ENCODE measurements around the gene RPS25.
A peak's percentile ranks its signal among the peaks of the same experiment; 100 is the strongest.
"Not testable (repeated sequence)": the region's sequence is repeated elsewhere in the genome, so short reads cannot be mapped to it uniquely, and the experiment has no call there.

Gene RPS25

DNA sequence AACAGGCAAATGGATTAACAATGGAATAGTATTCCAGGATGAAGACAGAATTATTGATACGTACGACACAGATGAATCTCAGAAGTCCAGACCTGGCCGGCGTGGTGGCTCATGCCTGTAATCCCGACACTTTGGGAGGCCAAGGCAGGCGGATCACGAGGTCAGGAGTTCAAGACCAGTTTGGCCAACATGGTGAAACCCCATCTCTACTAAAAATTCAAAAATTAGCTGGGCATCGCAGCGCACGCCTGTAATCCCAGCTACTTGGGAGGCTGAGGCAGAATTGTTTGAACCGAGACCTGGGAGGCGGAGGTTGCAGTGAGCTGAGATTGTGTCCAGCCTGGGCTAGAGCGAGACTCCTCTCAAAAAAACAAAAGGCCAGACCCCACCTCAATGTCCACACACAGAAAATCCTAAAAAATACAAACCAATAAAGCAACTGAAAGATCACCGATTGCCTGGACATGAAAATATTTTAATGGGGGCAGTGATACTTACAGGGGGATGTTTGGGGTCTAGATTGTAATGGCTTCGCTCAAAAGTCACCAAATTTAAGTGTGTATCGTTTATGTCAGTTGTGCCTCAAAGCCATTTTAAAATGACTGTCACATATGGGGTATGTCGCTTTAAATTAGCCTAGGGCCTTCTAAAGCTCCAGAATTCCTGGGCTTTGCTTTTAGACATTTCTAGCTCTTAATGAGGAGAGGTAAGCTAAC, 3.8 kb downstream of the RPS25 start:
- no peak for DNase-seq

DNA sequence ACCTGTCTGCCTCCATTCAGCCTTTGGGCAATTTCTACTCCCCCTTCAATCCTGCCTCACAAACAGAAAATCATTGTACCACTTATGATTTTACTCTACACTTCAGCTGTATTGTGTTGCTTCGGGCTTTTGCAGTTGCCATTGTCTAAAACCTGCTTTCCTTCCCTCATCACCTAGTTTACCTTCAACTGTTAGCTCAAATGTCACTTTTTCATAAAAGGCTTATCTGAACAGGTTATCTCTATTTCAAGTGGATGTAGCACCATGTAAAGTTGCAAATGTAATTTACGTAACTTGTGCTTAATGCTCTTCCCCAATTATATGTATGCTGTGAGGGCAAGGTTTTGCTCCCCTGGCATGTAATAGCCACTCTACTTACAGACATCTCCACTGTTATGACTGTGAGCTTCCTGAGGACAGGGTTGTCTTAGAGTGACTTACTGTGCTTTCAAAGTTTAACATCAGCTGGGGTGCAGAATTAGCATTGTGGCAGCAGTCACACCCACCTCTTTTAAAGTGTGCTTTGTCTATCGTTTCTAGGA, 5.4 kb downstream of the RPS25 start:
- DNase-seq, result no peak

DNA sequence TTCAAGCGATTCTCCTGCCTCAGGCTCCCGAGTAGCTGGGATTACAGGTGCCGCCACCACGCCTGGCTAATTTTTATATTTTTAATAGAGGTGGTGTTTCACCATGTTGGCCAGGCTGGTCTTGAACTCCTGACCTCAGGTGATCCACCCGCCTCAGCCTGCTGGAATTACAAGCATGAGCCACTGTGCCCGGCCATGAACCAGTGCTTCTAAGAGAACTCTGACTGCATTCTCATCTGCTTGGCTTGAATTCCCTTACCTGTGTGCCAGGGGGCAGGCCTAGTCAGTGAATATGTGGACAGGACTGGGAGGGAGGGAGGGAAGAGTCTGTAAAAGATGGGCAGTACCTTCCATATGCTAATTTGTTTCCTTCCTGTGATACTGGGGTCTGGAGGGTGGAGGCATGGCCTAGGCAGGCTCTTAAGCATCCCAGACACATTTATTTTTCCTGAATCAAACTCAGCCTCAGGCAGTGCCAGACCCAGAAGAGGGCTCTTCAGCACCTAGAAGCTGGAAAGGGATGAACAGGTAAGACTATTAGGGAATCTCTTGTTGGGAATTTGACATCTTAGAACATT, 6.6 kb downstream of the RPS25 start:
- DNase-seq, result no peak

DNA sequence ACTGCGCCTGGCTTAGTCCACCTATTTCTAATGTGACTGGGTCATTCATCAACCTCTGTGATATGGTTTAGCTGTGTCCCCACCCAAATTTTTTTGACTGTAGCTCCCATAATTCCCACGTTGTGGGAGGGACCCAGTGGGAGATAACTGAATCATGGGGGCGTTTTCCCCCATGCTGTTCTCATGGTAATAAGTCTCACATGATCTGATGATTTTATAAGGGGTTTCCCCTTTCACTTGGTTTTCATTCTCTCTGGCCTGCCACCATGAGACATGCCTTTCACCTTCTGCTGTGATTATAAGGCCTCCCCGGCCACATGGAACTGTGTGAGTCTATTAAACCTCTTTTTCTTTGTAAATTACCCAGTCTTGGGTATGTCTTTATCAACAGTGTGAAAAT, 11.5 kb downstream of the RPS25 start:
- DNase-seq, result no peak

DNA sequence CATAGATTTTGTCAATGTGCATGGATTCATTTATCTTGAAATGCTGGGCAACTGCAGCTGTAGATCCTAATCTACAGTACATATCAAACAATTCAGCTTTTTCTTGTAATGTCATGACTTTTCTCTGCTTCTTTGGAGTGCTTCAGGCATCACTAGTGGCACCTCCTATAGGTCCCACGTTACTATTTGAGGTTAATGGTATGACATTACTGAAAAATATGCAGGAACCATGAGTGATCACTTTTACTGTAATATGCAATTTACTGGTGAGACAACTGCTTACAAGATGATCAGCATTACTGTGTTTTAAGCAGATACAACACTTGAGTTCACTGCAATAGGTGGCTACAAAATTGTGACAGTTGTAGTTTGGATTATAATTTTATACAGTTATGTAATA, 17.2 kb downstream of the RPS25 start:
- no peak for DNase-seq

DNA sequence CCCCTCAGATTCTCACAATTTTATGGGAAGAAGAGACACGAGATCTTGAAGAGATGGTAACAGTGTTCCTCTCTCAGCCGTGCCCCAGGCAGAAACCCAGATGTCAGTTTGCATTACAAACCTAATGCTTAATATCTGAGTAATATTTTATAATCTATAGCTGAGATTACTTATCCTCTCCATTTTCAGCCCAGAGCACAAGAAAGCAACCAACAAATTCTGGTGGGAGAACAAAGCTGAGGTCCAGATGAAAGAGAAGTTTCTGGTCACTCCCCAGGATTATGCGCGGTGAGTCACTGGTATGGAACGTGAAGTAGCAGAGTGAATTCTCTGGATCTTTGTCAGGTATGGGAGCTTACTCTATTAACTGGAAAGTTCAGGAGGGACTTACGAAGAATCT, 19.3 kb downstream of the RPS25 start:
- no peak for DNase-seq

DNA sequence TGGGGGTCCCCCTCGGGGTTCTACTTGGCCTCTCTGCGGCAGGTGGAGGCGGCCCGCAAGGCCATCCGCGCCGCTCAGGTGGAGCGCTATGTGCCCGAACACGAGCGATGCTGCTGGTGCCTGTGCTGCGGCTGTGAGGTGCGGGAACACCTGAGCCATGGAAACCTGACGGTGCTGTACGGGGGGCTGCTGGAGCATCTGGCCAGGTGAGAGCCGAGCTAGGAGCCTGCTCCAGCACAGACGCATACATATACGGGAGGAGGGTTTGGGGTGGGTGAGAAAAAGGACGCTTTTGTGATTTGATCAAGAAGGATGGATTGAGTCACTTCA, 19.8 kb downstream of the RPS25 start:
- no peak for DNase-seq

DNA sequence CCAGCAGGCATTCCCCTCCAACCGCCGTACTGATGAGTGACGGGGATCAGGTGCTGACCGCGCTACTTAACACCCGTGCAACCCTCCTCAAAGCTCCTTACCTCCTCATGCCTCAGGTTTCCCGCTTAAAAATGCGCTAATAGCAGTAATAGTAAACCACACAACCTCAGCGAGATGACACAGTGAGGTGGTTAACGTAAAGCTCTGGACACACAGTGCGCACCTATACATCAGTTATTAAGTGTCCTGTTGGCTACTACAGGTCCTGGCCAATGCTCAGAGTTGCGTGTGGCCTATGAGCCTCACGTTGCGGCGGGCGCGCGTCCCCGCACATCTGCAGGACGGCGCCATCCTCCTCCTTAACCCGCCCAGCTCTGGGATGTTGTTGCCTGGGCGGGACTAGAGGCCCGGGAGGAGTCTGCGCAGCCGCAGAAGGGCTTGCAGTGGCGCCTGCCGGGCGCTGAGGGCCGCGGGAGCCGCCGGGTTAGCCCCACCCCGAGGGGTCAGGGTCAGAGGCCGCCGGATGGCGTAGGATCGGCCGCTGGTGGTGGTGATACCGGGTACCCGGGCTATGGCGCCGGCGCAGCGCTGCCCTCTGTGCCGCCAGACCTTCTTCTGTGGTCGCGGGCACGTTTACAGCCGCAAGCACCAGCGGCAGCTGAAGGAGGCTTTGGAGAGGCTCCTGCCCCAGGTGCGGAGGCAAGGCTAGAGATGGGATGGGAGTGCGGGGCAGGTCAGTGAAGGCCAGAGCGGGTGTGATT, 20.3 kb downstream of the RPS25 start, which contains the start of gene CENATAC:
CENATAC (plus strand) TSS at position 512 of the 761 bp plus-strand sequence; CDS start at position 572, 60 bp downstream.
- peak; percentile 93 for DNase-seq

DNA sequence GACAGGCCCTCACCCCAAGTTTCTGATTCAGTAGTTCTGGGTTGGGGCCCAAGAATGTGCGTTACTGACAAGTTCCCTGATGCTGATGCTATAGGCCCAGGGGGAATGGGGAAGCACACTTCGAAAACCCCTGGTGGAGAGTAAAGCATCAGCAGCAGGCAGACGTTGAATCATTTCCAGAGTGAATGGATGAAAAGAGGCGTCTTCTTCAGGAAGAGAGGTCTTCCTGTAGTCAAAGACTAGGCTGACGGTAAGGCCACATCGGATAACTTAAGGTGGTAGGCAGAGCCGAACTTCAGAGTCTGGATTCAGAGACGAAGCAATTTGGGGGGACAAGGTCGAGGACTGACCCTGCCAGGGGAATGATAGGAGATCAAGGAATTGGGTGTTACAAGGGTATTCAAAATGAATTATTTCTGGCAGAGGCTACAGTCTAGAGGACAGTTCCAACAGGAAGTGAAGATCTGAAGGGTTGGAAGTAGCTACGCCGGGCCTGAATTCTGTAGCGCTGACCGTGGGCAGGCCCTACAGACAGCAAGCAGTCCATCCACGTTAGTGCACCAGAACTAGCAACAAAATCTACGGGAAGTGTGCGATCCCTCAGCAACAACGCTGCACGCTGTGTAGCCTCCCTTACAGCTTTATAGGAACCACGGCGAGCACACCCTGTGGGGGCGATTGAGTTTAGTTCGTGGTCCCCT, 21.1 kb downstream of the RPS25 start:
- no peak for DNase-seq

DNA sequence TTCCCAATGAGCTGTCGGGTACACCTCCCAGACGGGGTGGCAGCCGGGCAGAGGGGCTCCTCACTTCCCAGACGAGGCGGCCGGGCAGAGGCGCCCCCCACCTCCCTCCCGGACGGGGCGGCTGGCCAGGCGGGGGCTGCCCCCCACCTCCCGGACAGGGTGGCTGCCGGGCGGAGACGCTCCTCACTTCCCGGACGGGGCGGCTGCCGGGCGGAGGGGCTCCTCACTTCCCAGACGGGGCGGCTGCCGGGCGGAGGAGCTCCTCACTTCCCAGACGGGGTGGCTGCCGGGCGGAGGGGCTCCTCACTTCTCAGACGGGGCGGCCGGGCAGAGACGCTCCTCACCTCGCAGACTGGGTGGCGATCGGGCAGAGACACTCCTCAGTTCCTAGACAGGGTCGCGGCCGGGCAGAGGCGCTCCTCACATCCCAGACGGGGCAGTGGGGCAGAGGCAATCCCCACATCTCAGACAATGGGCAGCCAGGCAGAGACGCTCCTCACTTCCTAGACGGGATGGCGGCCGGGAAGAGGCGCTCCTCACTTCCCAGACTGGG, 26.6 kb downstream of the RPS25 start:
- DNase-seq, result not testable (repeated sequence)

DNA sequence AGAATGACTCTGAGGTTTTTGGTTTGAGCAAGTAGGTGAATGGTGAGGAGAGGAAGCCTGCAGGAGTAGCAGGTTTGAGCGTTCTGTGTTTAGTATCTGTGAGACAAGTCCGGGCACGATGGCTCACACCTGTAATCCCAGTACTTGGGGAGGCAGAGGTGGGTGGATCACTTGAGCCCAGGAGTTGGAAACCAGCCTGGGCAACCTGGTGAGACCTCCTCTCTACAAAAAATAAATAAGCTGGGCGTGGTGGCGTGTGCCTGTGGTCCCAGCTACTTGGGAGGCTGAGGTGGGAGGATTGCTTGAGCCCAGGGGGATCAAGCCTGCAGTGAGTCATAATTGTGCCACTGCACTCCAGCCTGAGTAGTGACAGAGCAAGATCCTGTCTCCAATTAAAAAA, 29.9 kb downstream of the RPS25 start:
- DNase-seq, result no peak

DNA sequence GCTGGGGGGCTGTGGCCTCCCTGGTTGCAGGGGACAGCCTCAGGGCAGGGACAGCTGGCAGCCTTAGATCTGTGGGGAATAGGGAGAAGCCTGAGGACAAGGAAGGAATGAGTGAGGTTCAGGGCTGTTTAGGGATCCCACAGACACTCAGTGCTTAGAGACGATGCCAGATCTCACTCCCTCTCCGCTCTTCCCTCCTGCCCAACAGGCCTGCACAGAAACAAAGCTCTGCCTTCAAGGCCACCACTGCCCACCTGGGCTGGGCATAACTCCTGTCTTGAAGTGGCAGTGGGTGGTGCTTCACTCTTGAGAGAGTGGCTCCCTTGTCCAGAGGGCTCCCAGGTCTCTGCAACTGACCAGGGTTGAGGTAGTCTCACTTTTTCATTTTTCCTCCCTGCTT, 33.3 kb downstream of the RPS25 start:
- DNase-seq, result no peak

DNA sequence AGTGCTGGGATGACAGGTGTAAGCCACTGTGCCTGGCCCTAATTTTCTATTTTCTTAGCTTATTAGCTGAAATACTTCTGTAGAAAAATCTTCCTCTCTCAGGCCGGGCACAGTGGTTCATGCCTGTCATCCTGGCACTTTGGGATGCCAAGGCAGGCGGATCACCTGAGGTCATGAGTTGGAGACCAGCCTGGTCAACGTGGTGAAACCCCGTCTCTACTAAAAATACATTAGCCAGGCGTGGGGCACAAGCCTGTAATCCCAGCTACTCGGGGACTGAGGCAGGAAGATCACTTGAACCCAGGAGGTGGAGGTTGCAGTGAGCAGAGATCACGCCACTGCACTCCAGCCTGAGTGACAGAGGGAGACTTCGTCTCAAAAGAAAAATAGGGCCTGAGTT, 33.8 kb downstream of the RPS25 start:
- not testable (repeated sequence) for DNase-seq

DNA sequence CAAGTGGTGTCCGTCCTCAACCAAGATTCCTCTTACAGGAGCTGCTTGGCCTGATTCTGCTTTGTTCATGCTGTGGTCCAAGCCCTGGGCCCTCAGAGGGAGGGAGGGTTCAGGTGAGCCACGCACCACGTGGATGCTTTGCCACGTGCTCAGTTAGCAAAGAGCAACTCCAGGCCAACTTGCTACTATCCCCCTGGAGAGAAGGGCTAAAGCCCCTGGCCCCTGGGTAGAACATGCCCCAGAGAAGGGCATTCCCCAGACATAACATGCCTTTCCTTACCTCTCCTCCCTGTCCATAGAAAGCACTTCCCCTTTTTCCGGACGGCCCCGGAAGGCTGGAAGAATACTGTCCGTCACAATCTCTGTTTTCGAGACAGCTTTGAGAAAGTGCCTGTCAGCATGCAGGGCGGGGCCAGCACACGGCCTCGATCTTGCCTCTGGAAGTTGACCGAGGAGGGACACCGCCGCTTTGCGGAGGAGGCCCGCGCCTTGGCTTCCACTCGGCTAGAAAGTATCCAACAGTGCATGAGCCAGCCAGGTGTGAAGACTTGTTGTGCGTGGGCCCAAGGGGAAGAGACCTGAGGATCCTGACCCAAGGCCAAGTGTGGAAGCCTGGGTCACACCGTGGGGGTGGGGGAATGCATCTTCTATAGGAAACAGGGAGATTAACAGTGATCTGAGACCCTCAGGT, 37.8 kb downstream of the RPS25 start:
- DNase-seq, result peak; percentile 44

DNA sequence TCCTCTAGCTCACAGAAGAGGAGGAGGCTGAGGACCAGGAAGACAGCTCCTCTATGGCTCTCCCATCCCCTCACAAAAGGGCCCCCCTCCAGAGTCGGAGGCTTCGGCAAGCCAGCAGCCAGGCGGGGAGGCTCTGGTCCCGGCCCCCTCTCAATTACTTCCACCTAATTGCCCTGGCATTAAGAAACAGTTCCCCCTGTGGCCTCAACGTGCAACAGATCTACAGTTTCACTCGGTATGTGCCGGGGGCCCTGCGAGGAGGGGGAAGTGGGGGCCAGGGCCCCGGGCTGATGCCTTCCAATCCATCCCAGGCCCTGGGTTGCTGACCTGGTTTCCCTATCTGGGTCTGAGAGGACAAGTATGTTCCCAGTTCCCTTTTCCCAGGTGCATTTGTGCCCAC, 38.7 kb downstream of the RPS25 start:
- DNase-seq, result no peak

DNA sequence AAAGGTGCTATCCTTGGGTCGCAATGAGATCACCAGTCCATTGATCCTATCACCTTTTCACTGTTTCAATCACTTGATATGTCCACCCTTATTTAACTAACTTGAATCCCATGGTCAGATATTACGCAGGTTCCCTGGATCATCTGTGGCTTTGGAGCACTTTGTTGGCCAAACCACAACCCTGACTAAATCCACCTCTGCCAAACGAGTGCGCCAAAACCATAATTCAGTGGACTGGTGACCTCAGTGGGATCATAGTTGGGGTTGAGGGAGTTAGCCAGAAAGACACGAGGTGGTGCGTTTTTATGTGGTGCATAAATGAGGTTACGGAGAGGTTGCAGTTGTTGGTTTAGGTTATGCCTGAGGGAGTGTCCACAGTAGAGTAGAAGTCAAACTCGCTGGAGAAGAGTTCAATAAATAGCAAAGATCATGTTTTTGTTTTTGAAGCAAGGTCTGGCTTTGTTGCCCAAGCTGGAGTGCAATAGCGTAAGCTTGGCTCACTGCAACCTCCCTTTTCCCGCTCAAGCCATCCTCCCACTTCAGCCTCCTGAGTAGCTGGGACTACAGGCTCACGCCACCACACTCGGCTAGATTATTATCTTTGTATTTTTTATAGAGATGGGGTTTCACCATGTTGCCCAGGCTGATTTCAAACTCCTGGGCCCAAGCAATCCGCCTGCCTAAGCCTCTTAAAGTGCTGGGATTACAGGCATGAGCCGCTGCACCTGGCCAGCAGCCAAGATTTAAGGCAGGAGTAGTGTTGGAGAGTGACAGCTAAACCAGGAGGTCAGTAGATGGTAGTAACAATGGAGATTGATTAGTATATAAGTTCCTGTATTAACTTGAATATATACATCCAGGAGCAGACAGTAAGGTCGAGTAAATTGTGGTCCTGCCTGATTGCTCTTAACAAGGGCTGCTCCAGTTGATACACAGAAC, 42.1 kb downstream of the RPS25 start:
- peak; percentile 42 for DNase-seq

DNA sequence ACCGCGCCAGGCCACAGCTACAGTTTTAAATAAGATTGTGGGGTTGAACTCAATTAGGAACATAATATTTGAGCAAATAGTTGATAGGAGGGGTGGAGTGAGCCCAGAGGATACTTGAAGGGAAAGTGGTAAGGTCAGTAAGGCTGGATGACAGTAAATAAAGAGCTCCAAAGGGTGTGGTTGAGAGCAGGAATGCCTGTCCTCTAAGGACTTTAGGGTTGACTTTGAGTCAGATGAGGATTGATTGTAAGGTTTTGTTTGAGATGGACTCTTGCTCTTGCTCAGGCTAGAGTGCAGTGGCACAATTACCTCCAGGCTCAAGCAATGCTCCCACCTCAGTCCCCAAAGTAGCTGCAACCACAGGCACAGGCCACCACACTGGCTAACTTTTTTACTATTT, 44.2 kb downstream of the RPS25 start:
- no peak for DNase-seq

DNA sequence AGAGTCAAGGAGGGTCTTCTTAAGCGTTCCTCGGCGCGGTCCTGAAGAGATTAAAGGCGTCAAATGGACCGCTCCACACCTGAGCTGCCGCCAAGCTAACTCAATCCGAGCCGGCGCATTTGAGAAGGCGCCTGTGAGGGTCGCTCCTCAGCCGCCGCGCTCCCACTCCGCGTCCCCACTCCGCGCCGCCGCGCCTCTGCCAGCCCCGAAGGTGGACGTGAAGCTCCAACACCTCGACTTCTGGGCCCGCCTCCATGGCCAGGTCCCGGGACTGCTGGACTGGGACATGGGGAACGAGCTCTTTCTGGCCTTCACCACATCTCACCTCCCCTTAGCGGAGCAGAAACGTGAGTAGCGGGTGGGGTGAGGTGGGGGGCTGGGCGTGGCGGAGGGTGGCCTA, 46.5 kb downstream of the RPS25 start, which contains the start of gene FOXR1:
FOXR1 (plus strand) TSS at position 116 of the 400 bp plus-strand sequence; CDS start at position 287, 171 bp downstream.
- no peak for DNase-seq

DNA sequence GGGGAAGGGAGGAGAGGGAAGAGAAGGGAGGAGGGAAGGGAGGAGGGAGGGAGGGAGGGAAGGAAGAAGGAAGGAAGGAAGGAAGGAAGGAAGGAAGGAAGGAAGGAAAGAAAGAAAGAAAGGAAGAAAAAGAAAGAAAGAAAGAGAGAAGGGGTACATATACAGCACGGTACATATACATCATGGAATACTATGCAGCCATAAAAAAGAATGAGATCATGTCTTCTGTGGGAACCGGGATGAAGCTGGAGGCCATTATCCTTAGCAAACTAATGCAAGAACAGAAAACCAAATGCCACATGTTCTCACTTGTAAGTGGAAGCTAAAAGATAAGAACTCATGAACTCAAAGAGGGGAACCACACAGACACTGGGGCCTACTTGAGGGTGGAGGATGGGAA, 48.6 kb downstream of the RPS25 start:
- not testable (repeated sequence) for DNase-seq
